PC-9 (cell line): ENCODE data around the gene TCEANC. TPM values are rescaled to one million over a fixed set of nuclear protein-coding genes. Genes with fewer than 3 reads are reported as not detected.
A peak's percentile ranks its signal among the peaks of the same experiment; 100 is the strongest.

ENCODE experiments used
- BruUV-seq: library from RNA; stranded (reverse); fragments of 400-500 nt; replicated peaks from 2 replicates; lab custom pipeline; 2021; lab: Mats Ljungman, UMichigan
- CTCF ChIA-PET: fragments of 300-600 bp; sonication (Branson Sonifier 250); formaldehyde crosslinking; loops from one replicate; lab custom pipeline; 2022; ENCODE audit warnings: antibody characterized with exemption; lab: Charles Lee
- POLR2A ChIA-PET: fragments of 300-600 bp; sonication (Branson Sonifier 250); formaldehyde crosslinking; loops from one replicate; lab custom pipeline; 2022; ENCODE audit warnings: antibody characterized with exemption; ENCODE audit not compliant: unreplicated experiment; lab: Charles Lee
- DNase-seq, 2 experiments: peaks; one replicate each; pipeline versions ENCODE4 v3.0.0 to v3.0.0-alpha.2; 2015 to 2022; ENCODE audit warnings: mixed read lengths in 1 of 2
- H2AFZ ChIP-seq: fragments of 200-600 bp; sonication (generic); 2 replicates; pipeline ENCODE4 v1.8.1; 2017; ENCODE audit warnings: antibody characterized with exemption
- H3F3A ChIP-seq: fragments of 200-600 bp; sonication (generic); 2 replicates; pipeline ENCODE4 v1.8.1; 2017; ENCODE audit warnings: antibody characterized with exemption, mild to moderate bottlenecking, low read depth; ENCODE audit not compliant: insufficient read depth
- H3K27ac ChIP-seq: fragments of 200-600 bp; sonication (generic); 2 replicates; pipeline ENCODE4 v1.6.1; 2016; ENCODE audit warnings: mixed run types
- H3K27me3 ChIP-seq: fragments of 200-600 bp; sonication (generic); 2 replicates; pipeline ENCODE4 v1.6.1; 2016; ENCODE audit warnings: low read depth, mixed run types; ENCODE audit not compliant: insufficient read depth
- H3K36me3 ChIP-seq: fragments of 200-600 bp; sonication (generic); 2 replicates; pipeline ENCODE4 v1.6.1; 2016; ENCODE audit warnings: low read depth, mixed run types
- H3K4me1 ChIP-seq: fragments of 200-600 bp; sonication (generic); replicated peaks from 2 replicates; pipeline ENCODE4 v1.6.1; 2016; ENCODE audit warnings: mixed run types; ENCODE audit not compliant: insufficient read depth
- H3K4me2 ChIP-seq: fragments of 200-600 bp; sonication (generic); 2 replicates; pipeline ENCODE4 v1.6.1; 2017; ENCODE audit warnings: mixed run types
- H3K4me3 ChIP-seq: fragments of 200-600 bp; sonication (generic); 2 replicates; pipeline ENCODE4 v1.6.1; 2016; ENCODE audit warnings: mixed run types
- H3K79me2 ChIP-seq: fragments of 200-600 bp; sonication (generic); 2 replicates; pipeline ENCODE4 v1.6.1; 2017; ENCODE audit warnings: low read depth, mixed run types
- H3K9me2 ChIP-seq: fragments of 200-600 bp; sonication (generic); 2 replicates; pipeline ENCODE4 v1.8.1; 2017; ENCODE audit warnings: mild to moderate bottlenecking; ENCODE audit not compliant: insufficient read depth
- H3K9me3 ChIP-seq: fragments of 200-600 bp; sonication (generic); 2 replicates; pipeline ENCODE4 v1.8.1; 2016; ENCODE audit warnings: low read depth; ENCODE audit not compliant: insufficient read depth
- H4K20me1 ChIP-seq: fragments of 200-600 bp; sonication (generic); 2 replicates; pipeline ENCODE4 v1.8.1; 2017; ENCODE audit not compliant: insufficient read depth
- CTCF ChIP-seq: fragments of 200-600 bp; sonication (generic); conservative IDR thresholded peaks from 2 replicates; pipeline ENCODE4 v1.6.1; 2017; ENCODE audit warnings: mixed run types, antibody characterized with exemption, mild to moderate bottlenecking, moderate library complexity
- EZH2 ChIP-seq: fragments of 200-600 bp; sonication (generic); IDR thresholded peaks from 2 replicates; pipeline ENCODE4 v1.8.0; 2017; ENCODE audit warnings: antibody characterized with exemption, low read depth
- intact Hi-C: fragments of 100-400 bp; cut with micrococcal nuclease; formaldehyde crosslinking; loops from one replicate; pipeline ENCODE4 v1.10.0; 2022; ENCODE audit not compliant: unreplicated experiment
- total RNA-seq: library from RNA; stranded (reverse); gene quantifications from 2 replicates; pipeline ENCODE4 v1.2.3, GENCODE V29; 2021

Gene TCEANC
- total RNA-seq, 1 experiment from 2014 or later: 0.96 TPM

GRCh38 chrX:13694983-13695382 is 42.0 kb downstream of the TCEANC start:
- Histone ChIP-seq H3K9me2 (no peaks in the 10 kb centered on the region), H3K4me2 (peak overlapping the region; percentile 96; the same call in 1 of the 2 replicates), H3F3A (peaks cover 30% of the 10 kb centered on the region; the same call in 1 of the 2 replicates), H3K9me3 (no peaks in the 10 kb centered on the region), H3K27ac (no peak overlapping the region), H3K27me3 (no peaks in the 10 kb centered on the region), H3K36me3 (peaks cover 6% of the 10 kb centered on the region; the same call in 1 of the 2 replicates), H4K20me1 (peaks cover 7% of the 10 kb centered on the region; the same call in 1 of the 2 replicates), H3K4me3 (no peak overlapping the region), H2AFZ (no peak overlapping the region), H3K79me2 (peaks cover 96% of the 10 kb centered on the region), H3K4me1 (peaks cover 64% of the 10 kb centered on the region)
- no peak for DNase-seq
- BruUV-seq: no TSS peak
- intact Hi-C loops: no loop called here
- ChIA-PET CTCF (no interaction called here), POLR2A (no interaction called here)
- no peak for TF ChIP-seq CTCF
- TF ChIP-seq EZH2: no peak

GRCh38 chrX:13695601-13696115 is 42.7 kb downstream of the TCEANC start:
- H3K27me3 ChIP-seq: no peaks in the 10 kb centered on the region
- POLR2A ChIA-PET: no interaction called here
- CTCF ChIA-PET: no interaction called here
- intact Hi-C loops: no loop called here
- peaks cover 30% of the 10 kb centered on the region; the same call in 1 of the 2 replicates for H3F3A ChIP-seq
- no peak overlapping the region for H3K27ac ChIP-seq
- H3K9me2 ChIP-seq: no peaks in the 10 kb centered on the region
- H3K4me2 ChIP-seq: no peak overlapping the region
- no peaks in the 10 kb centered on the region for H3K9me3 ChIP-seq
- H3K36me3 ChIP-seq: peaks cover 6% of the 10 kb centered on the region; the same call in 1 of the 2 replicates
- no TSS peak for BruUV-seq
- no peak overlapping the region for H2AFZ ChIP-seq
- peaks cover 7% of the 10 kb centered on the region; the same call in 1 of the 2 replicates for H4K20me1 ChIP-seq
- DNase-seq: no peak
- H3K4me3 ChIP-seq: no peak overlapping the region
- H3K4me1 ChIP-seq: peaks cover 59% of the 10 kb centered on the region
- H3K79me2 ChIP-seq: peaks cover 96% of the 10 kb centered on the region
- TF ChIP-seq CTCF (no peak), EZH2 (no peak)

- Histone ChIP-seq H3K9me3 (no peaks in the 10 kb centered on the region), H3K79me2 (peaks cover 95% of the 10 kb centered on the region), H3K27me3 (no peaks in the 10 kb centered on the region), H4K20me1 (peaks cover 7% of the 10 kb centered on the region; the same call in 1 of the 2 replicates), H3K9me2 (no peaks in the 10 kb centered on the region), H3K27ac (no peak overlapping the region), H3F3A (peaks cover 18% of the 10 kb centered on the region; the same call in 1 of the 2 replicates), H3K4me1 (peaks cover 43% of the 10 kb centered on the region), H3K4me3 (no peak overlapping the region), H3K36me3 (peaks cover 6% of the 10 kb centered on the region; the same call in 1 of the 2 replicates), H2AFZ (no peak overlapping the region), H3K4me2 (no peak overlapping the region)
- DNase-seq: no peak
- no TSS peak for BruUV-seq
- POLR2A ChIA-PET: no interaction called here
- TF ChIP-seq CTCF (no peak), EZH2 (no peak)
- intact Hi-C loops: no loop called here
- CTCF ChIA-PET: no interaction called here
Observed at GRCh38 chrX:13697455-13697854, 44.5 kb downstream of the TCEANC start.
